ENCODE data around the gene KPNA5. TPM values are rescaled to one million over a fixed set of nuclear protein-coding genes. Genes with fewer than 3 reads are reported as not detected.
A peak's percentile ranks its signal among the peaks of the same experiment; 100 is the strongest.

The KPNA5 gene
- polyA plus RNA-seq (2012; ENCODE audit: insufficient read depth, insufficient read length, low read depth) = 4.2 TPM

DNA sequence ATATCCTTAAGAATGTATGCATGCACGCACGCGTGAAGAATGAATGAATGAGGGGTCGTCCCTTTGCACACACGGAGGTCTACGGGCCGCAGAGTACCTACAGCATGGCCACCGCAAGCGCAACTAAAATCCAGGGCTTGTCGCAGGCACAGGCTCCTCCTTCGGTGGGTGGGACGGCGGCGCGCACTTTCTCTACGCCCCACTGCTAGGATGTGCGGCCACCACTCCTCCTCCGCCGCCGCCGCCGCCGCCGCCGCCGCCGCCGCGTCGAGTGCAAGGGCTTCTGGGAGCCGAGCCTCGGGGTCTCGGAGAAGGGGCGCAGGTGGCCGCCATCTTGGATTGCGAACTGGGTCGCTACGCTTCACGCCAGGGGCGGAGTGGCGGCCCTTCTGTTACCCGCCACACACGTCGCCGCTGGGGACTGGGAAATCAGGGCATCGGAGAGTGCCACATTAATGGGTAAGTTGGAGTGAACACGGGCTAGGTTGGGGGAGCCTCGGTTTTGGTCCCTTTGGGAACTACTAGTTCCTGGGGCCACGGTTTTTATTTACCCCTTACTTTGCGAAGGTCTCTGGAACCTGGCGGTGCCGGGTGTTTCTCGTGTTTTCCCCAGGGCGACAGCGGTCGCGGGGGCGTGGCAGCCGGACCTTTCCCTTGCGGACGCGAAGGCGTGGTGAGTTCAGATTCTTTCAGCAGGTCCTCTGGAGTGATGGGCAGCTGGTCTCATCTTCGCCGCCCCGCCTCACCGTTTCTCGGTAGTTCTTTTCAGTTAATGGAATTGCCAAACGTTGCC is at the start of gene KPNA5:
Gene KPNA5, plus strand, starts transcription at position 332 of the 793 bp plus-strand sequence. Its CDS starts 124 bp downstream, at position 456.
- peak; percentile 93 for DNase-seq
- Histone ChIP-seq H3K36me3 (peaks cover 5% of the 10 kb centered on the region), H3K4me1 (no peaks in the 10 kb centered on the region), H3K27me3 (no peaks in the 10 kb centered on the region), H3K4me3 (ENCODE audit: low read depth, low read length) (peak within 1 kb of the TSS; percentile 99), H3K9me3 (no peaks in the 10 kb centered on the region)
- TF ChIP-seq, protein P1, sequence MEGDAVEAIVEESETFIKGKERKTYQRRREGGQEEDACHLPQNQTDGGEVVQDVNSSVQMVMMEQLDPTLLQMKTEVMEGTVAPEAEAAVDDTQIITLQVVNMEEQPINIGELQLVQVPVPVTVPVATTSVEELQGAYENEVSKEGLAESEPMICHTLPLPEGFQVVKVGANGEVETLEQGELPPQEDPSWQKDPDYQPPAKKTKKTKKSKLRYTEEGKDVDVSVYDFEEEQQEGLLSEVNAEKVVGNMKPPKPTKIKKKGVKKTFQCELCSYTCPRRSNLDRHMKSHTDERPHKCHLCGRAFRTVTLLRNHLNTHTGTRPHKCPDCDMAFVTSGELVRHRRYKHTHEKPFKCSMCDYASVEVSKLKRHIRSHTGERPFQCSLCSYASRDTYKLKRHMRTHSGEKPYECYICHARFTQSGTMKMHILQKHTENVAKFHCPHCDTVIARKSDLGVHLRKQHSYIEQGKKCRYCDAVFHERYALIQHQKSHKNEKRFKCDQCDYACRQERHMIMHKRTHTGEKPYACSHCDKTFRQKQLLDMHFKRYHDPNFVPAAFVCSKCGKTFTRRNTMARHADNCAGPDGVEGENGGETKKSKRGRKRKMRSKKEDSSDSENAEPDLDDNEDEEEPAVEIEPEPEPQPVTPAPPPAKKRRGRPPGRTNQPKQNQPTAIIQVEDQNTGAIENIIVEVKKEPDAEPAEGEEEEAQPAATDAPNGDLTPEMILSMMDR (IDR thresholded peaks at IDR 0.05; ENCODE audit: low read depth, low read length) = no peak

DNA sequence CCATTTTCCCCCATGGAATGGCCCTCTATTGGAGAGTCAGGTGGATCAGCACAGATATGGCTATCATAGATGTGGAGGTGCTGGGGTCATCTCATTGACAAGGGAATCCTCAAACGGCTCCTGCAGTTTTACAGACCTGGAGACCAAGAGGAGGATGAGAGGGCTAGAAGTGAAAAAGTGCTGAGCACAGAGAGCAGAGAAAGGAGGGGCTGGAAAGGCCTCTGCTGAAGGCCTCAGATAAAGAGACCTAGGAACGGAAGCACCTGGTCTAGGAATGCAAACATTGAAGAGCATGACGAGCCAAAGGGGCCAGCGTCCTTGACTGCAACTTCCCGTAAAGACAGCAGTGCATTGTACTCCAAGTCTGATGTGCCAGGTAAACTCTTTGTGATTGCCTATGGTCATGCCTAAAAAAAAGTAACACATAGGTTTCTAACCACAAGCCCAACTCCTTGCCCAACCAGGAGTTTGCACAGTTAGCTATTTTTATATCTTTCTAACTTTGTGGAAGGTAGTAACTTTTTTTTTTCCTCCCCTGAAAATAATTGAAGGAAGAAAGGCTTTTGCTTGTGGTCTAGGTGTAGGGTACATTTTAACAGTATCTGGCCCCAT is 49.5 kb upstream of the KPNA5 start:
- H3K4me3 ChIP-seq (ENCODE audit: low read depth, low read length) = no peak overlapping the region
- H3K36me3 ChIP-seq = peaks cover 9% of the 10 kb centered on the region
- no peaks in the 10 kb centered on the region for H3K4me1 ChIP-seq
- TF ChIP-seq, protein P1 (IDR thresholded peaks at IDR 0.05; ENCODE audit: low read depth, low read length) = no peak
- H3K27me3 ChIP-seq = no peaks in the 10 kb centered on the region
- H3K9me3 ChIP-seq = no peaks in the 10 kb centered on the region
- DNase-seq = no peak

DNA sequence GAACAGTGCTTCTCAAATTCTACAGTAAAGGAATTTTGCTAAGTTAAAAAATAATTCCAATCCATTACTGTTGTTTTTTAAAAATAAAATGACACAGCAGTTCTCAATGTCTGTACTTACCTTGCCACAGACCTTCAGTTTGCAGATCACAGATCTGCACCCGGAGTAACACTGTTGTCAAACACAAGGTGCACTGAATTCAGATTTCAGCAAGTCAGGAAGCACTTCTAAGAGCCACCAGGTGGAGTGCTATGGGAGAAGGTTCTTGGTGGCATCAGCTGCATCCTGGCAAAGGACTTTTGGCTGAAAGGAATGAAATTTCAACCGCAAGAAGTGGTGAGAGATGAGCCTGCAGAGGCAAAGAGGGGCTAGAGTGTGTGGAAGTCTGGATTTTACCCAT is 47.3 kb upstream of the KPNA5 start:
- Histone ChIP-seq H3K4me3 (ENCODE audit: low read depth, low read length) (no peak overlapping the region), H3K4me1 (no peaks in the 10 kb centered on the region), H3K36me3 (peaks cover 9% of the 10 kb centered on the region), H3K9me3 (no peaks in the 10 kb centered on the region), H3K27me3 (no peaks in the 10 kb centered on the region)
- DNase-seq = no peak
- TF ChIP-seq, protein P1 (IDR thresholded peaks at IDR 0.05; ENCODE audit: low read depth, low read length) = peak; percentile 46

DNA sequence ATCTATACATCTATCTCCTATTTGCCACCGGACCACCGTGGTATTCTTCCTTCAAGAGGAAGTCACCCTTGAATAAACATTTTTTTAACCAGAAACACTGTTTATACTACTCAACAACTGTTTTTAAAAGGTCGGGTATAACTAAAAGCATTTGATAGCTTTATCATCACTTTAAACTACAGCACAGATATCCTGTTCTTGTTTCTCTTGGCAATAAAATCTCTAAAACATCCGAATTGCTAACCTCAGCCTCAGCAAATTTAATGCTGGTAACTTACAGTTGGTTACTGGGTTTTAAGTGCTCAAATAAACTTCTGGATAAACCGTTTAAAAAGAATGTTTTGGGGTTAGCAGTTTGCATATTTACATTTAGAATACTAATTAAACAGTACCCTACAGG is 32.9 kb upstream of the KPNA5 start:
- Histone ChIP-seq H3K4me3 (ENCODE audit: low read depth, low read length) (no peak overlapping the region), H3K27me3 (no peaks in the 10 kb centered on the region), H3K9me3 (no peaks in the 10 kb centered on the region), H3K36me3 (peaks cover 18% of the 10 kb centered on the region), H3K4me1 (no peaks in the 10 kb centered on the region)
- DNase-seq = no peak
- TF ChIP-seq, protein P1 (IDR thresholded peaks at IDR 0.05; ENCODE audit: low read depth, low read length) = no peak

DNA sequence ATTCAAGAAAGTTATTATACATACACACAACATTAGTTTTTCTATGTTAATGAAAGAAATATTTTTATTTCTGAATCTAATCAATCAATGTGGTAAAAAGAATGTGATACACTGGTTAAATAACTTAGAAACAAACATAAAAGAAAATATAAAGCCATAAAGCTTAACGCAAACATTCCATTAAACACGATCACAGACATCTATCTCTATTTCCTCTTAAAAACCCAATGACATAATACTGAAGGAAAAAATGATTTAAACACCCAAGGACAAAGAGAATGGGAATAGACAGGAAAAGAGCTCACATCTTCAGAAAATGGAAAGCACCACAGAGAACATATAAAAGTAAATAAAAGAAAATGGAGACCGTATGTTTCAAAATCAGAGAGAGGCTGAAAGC is 31.9 kb upstream of the KPNA5 start:
- H3K4me3 ChIP-seq (ENCODE audit: low read depth, low read length) = no peak overlapping the region
- H3K4me1 ChIP-seq = no peaks in the 10 kb centered on the region
- DNase-seq = no peak
- TF ChIP-seq, protein P1 (IDR thresholded peaks at IDR 0.05; ENCODE audit: low read depth, low read length) = no peak
- no peaks in the 10 kb centered on the region for H3K27me3 ChIP-seq
- peaks cover 18% of the 10 kb centered on the region for H3K36me3 ChIP-seq
- H3K9me3 ChIP-seq = no peaks in the 10 kb centered on the region

DNA sequence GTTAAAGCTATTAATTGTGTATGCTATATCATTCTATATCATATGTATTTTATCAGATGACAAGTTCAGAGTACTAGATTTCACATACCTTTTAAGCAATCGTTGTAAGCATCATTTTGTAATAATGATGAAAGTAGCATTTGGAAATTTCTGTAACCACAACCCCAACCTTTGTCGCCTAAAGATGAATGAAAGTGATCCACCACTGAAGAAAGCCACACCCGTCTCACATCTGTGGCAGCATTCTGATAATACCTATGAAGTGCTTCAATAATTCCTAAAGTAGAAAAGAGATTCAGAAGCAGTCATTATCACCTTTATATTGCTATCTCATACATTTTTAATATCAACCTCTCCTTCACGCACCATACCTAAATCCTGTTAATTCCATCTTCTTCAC is 29.1 kb upstream of the KPNA5 start:
- Histone ChIP-seq H3K36me3 (peaks cover 13% of the 10 kb centered on the region), H3K4me3 (ENCODE audit: low read depth, low read length) (no peak overlapping the region), H3K9me3 (no peaks in the 10 kb centered on the region), H3K27me3 (no peaks in the 10 kb centered on the region), H3K4me1 (no peaks in the 10 kb centered on the region)
- TF ChIP-seq, protein P1 (IDR thresholded peaks at IDR 0.05; ENCODE audit: low read depth, low read length) = no peak
- no peak for DNase-seq
